ENCODE data around the gene ZNF274. TPM values are rescaled to one million over a fixed set of nuclear protein-coding genes. Genes with fewer than 3 reads are reported as not detected.

Gene ZNF274
- total and polyA plus RNA-seq, 9 of the 15 experiments (the other 6 are each of a cell fraction or from before 2014, with no cell fraction given): 5.2 to 37.0 (median 28.1) TPM

GRCh38 chr19:58203814-58204475 lies 21.1 kb downstream of the ZNF274 start (continued):
- TF ChIP-seq SUPT5H (IDR thresholded peaks at IDR 0.05) (0 out of 2 replicates have a peak, but pooled peaks have one; percentile 18), ZNF282 (CRISPR knock-in tag; IDR thresholded peaks at IDR 0.05) (no peak), RBM22 (IDR thresholded peaks at IDR 0.05; ENCODE audit: low read depth, low read length, poor library complexity, severe bottlenecking) (peak; percentile 80), RREB1 (CRISPR knock-in tag; IDR thresholded peaks at IDR 0.05) (no peak), SMAD1 (IDR thresholded peaks at IDR 0.05; ENCODE audit: low read depth, low read length, partially characterized antibody) (no peak), POLR2G (IDR thresholded peaks at IDR 0.05; ENCODE audit: low read depth, low read length) (peak; percentile 71), MIER1 (IDR thresholded peaks at IDR 0.05; ENCODE audit: low read depth) (no peak), RB1 (IDR thresholded peaks at IDR 0.05; ENCODE audit: low read depth) (no peak)
